C4-2B (cell line): ENCODE results near the gene LRRC58.
"Not testable (repeated sequence)": the region's sequence is repeated elsewhere in the genome, so short reads cannot be mapped to it uniquely, and the experiment has no call there.

Experiments
- H3K27ac ChIP-seq: fragments of 450-650 bp; 2 replicates; pipeline ENCODE4 v1.5.1; 2017
- CTCF ChIP-seq: fragments of 450-650 bp; conservative IDR thresholded peaks from 2 replicates; pipeline ENCODE4 v1.5.1; 2017; ENCODE audit warnings: mild to moderate bottlenecking
- ZFX ChIP-seq: fragments of 450-650 bp; IDR thresholded peaks from 2 replicates; pipeline ENCODE4 v1.6.1; 2017

The LRRC58 gene

GRCh38 chr3:120339362-120339761 lies 9.8 kb downstream of the LRRC58 start:
- TF ChIP-seq ZFX, result no peak
- TF ChIP-seq CTCF, result no peak
- H3K27ac ChIP-seq, result no peak overlapping the region

- TF ChIP-seq CTCF (no peak), ZFX (no peak)
- H3K27ac ChIP-seq, result no peak overlapping the region
Measured at GRCh38 chr3:120338517-120338916, 10.6 kb downstream of the LRRC58 start.

GRCh38 chr3:120332646-120333045 lies 16.5 kb downstream of the LRRC58 start:
- no peak for TF ChIP-seq CTCF
- H3K27ac ChIP-seq, result no peak overlapping the region

- no peak overlapping the region for H3K27ac ChIP-seq
- no peak for TF ChIP-seq ZFX
- TF ChIP-seq CTCF, result no peak
Measured at GRCh38 chr3:120331076-120331475, 18.1 kb downstream of the LRRC58 start.

GRCh38 chr3:120326784-120327183 lies 22.4 kb downstream of the LRRC58 start:
- TF ChIP-seq CTCF, result no peak
- no peak for TF ChIP-seq ZFX
- no peak overlapping the region for H3K27ac ChIP-seq

GRCh38 chr3:120324190-120324589 lies 25.0 kb downstream of the LRRC58 start:
- no peak overlapping the region for H3K27ac ChIP-seq
- no peak for TF ChIP-seq ZFX
- no peak for TF ChIP-seq CTCF

- H3K27ac ChIP-seq, result not testable (repeated sequence)
Measured at GRCh38 chr3:120323761-120324160, 25.4 kb downstream of the LRRC58 start.

- no peak for TF ChIP-seq CTCF
- TF ChIP-seq ZFX, result no peak
- H3K27ac ChIP-seq, result no peak overlapping the region
Measured at GRCh38 chr3:120311863-120312794, 37.0 kb downstream of the LRRC58 start.
